ENCODE data around the gene ACADS. TPM values are rescaled to one million over a fixed set of nuclear protein-coding genes. Genes with fewer than 3 reads are reported as not detected.

Gene ACADS
- total and polyA plus RNA-seq, 8 donors, result 16.5 to 313 (median 38.7) TPM

DNA sequence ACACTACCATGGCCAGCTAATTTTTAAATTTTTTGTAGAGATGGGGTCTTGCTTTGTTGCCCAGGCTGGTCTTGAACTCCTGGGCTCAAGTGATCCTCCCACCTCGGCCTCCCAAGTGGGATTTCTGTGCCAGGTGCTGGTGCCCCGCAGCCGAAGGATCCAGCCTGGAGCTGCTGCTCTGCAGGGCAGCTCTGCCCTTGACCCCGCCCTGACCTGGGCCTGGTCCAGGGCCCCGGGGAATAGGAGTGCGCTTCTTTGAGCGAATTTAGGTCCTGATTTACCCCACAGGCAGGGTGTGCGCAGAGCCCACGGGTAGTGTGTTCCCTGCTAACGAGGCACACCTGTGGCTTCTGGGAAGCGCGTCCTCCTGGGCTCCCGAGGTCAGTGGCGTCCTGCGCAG lies 15.2 kb downstream of the ACADS start:
- H3K27me3 ChIP-seq, result no peaks in the 10 kb centered on the region
- intact Hi-C loops (cut with DNase I; ENCODE audit: low total_unique reads), result no loop called here
- WGBS, 5 donors, result 86 to 91% (median 89%) methylated on average over 10 to 15 of the region's 15 CpGs

DNA sequence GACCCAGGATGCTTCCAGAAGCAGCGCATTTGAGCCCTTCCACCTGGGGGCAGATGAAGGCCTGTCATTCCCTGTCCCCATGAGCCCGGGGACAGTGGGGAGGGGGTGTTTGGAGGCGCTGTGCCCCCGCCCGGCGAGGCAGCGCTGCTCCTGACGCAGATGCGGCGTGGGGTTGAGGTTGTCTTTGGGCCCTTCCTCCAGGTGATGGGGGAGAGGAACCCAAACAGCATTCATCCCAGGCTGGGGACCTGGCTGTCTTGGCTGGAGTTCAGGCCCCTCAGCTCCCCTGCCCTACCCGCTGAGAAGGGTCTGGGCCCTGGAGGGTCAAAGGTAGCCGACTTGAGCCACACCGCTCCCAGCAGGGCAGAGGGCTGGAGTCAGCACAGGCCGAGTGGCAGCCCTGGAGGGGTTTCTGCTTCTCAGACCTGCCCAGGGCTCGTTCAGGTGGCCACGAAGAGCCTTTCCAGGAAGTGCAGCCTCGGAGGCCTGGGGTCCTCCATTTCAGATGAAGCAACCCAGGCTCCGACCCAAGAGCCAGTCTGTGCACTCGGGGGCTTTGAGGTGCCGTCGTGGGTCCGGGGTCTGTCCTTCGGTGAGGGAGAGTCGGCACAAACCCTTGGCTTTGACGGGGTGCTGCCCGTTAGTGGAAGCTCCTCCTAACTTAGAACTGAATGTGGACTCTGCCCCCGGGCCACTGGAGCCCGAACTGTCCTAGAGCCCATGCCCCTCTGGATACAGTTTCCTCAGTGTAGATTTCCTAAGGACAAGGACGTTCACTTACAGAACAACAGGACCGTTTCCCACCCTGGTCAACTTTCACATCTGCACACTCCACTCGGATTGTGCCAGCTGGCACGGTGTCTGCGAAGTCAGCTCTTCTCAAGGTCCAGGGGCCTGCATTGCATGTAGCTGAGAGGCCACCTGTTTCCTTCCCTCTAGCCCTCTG lies 16.1 kb downstream of the ACADS start:
- Histone ChIP-seq H3K9me3 (no peaks in the 10 kb centered on the region), H3K4me3 (no peak overlapping the region), H3K27ac (no peak overlapping the region), H3K27me3 (no peaks in the 10 kb centered on the region), H3K4me1 (no peaks in the 10 kb centered on the region), H3K36me3 (peaks cover 0 to 37% (median 35%) of the 10 kb centered on the region in 4 donors)
- TF ChIP-seq POLR2A (IDR thresholded peaks at IDR 0.05) (no peak), EP300 (IDR thresholded peaks at IDR 0.05) (no peak), POLR2AphosphoS5 (IDR thresholded peaks at IDR 0.05) (no peak)
- TF ChIP-seq, protein P1, sequence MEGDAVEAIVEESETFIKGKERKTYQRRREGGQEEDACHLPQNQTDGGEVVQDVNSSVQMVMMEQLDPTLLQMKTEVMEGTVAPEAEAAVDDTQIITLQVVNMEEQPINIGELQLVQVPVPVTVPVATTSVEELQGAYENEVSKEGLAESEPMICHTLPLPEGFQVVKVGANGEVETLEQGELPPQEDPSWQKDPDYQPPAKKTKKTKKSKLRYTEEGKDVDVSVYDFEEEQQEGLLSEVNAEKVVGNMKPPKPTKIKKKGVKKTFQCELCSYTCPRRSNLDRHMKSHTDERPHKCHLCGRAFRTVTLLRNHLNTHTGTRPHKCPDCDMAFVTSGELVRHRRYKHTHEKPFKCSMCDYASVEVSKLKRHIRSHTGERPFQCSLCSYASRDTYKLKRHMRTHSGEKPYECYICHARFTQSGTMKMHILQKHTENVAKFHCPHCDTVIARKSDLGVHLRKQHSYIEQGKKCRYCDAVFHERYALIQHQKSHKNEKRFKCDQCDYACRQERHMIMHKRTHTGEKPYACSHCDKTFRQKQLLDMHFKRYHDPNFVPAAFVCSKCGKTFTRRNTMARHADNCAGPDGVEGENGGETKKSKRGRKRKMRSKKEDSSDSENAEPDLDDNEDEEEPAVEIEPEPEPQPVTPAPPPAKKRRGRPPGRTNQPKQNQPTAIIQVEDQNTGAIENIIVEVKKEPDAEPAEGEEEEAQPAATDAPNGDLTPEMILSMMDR (IDR thresholded peaks at IDR 0.05), result no peak
- intact Hi-C loops (cut with DNase I; ENCODE audit: low total_unique reads), result no loop called here
- 78 to 89% (median 85%) methylated on average over 16 to 33 of the region's 33 CpGs for WGBS, 5 donors
- peak in 1 of 2 donors; percentile 54 for DNase-seq

More for the DNA sequence above, 15.2 kb downstream of the ACADS start:
- Histone ChIP-seq H3K9me3 (no peaks in the 10 kb centered on the region), H3K4me3 (no peak overlapping the region), H3K4me1 (no peaks in the 10 kb centered on the region), H3K36me3 (peaks cover 0 to 42% (median 40%) of the 10 kb centered on the region in 4 donors), H3K27ac (no peak overlapping the region)
- DNase-seq, result no peak
- TF ChIP-seq EP300 (IDR thresholded peaks at IDR 0.05) (no peak), POLR2A (IDR thresholded peaks at IDR 0.05) (no peak), POLR2AphosphoS5 (IDR thresholded peaks at IDR 0.05) (no peak)
- TF ChIP-seq, protein P1 (IDR thresholded peaks at IDR 0.05), result no peak

DNA sequence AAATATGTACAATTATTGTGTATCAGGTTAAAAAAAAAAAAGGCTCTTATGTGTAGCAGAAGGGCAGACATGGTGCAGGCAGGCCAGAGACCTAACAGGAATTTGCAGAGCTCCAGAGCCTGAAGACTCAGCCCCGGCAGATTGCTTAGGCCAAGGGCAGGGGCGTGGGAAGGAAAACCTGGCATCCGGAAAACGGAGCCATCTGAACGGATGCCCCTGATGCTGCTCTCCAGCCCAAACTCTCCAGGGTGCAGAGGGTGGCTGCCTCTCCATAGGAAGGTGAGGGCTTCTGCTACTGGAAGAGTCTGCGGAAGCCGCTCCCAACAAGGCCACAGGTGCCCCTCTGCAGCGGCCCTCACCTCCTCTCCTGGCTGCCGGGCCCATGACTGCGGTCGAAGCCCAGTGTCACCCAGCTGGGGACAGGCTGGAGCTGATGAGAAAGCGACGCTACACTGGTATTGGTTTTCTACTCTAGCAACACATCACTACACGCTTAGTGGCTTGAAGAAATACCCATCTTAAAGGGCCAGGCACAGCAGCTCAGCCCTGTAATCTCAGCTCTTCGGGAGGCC lies 19.4 kb downstream of the ACADS start:
- TF ChIP-seq POLR2A (IDR thresholded peaks at IDR 0.05) (no peak), POLR2AphosphoS5 (IDR thresholded peaks at IDR 0.05) (no peak), EP300 (IDR thresholded peaks at IDR 0.05) (no peak)
- TF ChIP-seq, protein P1 (IDR thresholded peaks at IDR 0.05), result no peak
- no peaks in the 10 kb centered on the region for H3K4me1 ChIP-seq
- H3K9me3 ChIP-seq, result no peaks in the 10 kb centered on the region
- no peak overlapping the region for H3K4me3 ChIP-seq
- peaks cover 0 to 5% (median 3%) of the 10 kb centered on the region in 4 donors for H3K36me3 ChIP-seq
- H3K27me3 ChIP-seq, result no peaks in the 10 kb centered on the region
- DNase-seq, result no peak
- H3K27ac ChIP-seq, result no peak overlapping the region
- intact Hi-C loops (cut with DNase I; ENCODE audit: low total_unique reads), result no loop called here
- WGBS, 5 donors, result 88 to 93% (median 91%) methylated on average over 14 to 15 of the region's 15 CpGs

DNA sequence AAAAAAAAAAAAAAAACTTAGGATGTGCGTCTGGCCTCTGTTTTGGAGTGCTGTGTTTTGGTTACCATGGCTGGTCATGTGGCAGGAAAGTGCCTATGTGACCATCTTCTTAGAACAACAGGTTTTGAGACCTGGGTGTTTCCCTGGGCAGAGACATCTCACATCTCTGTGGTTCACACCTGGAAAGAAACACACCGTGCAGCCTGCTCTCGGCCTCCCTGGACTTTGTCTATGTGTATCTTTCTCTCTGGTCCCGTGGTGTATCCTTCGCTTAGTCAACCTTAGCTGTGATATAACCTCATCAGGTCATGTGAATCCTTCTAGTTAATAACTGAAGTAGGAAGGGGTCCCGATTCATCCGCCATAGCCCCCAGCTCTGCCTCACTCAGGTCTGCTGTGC lies 22.6 kb downstream of the ACADS start:
- no peaks in the 10 kb centered on the region for H3K27me3 ChIP-seq
- no peak overlapping the region for H3K27ac ChIP-seq
- no peak overlapping the region for H3K4me3 ChIP-seq
- 72 to 87% (median 80%) methylated on average over 7 of the region's 7 CpGs for WGBS, 5 donors
- DNase-seq, result no peak
- intact Hi-C loops (cut with DNase I; ENCODE audit: low total_unique reads), result no loop called here
- no peaks in the 10 kb centered on the region for H3K36me3 ChIP-seq
- no peaks in the 10 kb centered on the region for H3K9me3 ChIP-seq
- TF ChIP-seq POLR2AphosphoS5 (IDR thresholded peaks at IDR 0.05) (no peak), EP300 (IDR thresholded peaks at IDR 0.05) (no peak), POLR2A (IDR thresholded peaks at IDR 0.05) (no peak)
- TF ChIP-seq, protein P1 (IDR thresholded peaks at IDR 0.05), result no peak
- H3K4me1 ChIP-seq, result no peaks in the 10 kb centered on the region

All from stomach (tissue), 9 donors.